Panc1 (cell line): Measurements from ENCODE around the gene SLC5A9. TPM values are rescaled to one million over a fixed set of nuclear protein-coding genes. Genes with fewer than 3 reads are reported as not detected.

ENCODE experiments used
- ATAC-seq: fragments of 200-7000 bp; cut with Tn5 transposase; 2 replicates; pipeline ENCODE4 v1.9.1; 2020; ENCODE audit warnings: mild to moderate bottlenecking, moderate library complexity
- BruUV-seq: library from RNA; stranded (reverse); fragments of 400-500 nt; replicated peaks from 2 replicates; lab custom pipeline; 2021; lab: Mats Ljungman, UMichigan
- CTCF ChIA-PET: fragments of 300-600 bp; sonication (Branson Sonifier 250); formaldehyde crosslinking; loops from one replicate; lab custom pipeline; 2022; ENCODE audit warnings: antibody characterized with exemption; lab: Charles Lee
- POLR2A ChIA-PET: fragments of 300-600 bp; sonication (Branson Sonifier 250); formaldehyde crosslinking; loops from one replicate; lab custom pipeline; 2022; ENCODE audit warnings: antibody characterized with exemption; lab: Charles Lee
- DNase-seq: peaks from one replicate; pipeline ENCODE4 v3.0.0-alpha.2; 2010; ENCODE audit warnings: low read depth, low spot score
- H3K27ac ChIP-seq: 2 replicates; pipeline ENCODE4 v1.5.1; 2011; ENCODE audit warnings: mild to moderate bottlenecking, low read length, inconsistent platforms
- H3K27me3 ChIP-seq: fragments of 200-500 bp; sonication (Bioruptor generic); 2 replicates; pipeline ENCODE4 v1.6.0; 2014; ENCODE audit warnings: low read length, inconsistent platforms; ENCODE audit not compliant: control insufficient read depth, insufficient read depth
- H3K36me3 ChIP-seq: fragments of 200-500 bp; sonication (Bioruptor generic); 2 replicates; pipeline ENCODE4 v1.5.1; 2014; ENCODE audit warnings: inconsistent platforms, mild to moderate bottlenecking, low read length, moderate library complexity; ENCODE audit not compliant: control insufficient read depth, insufficient read depth
- H3K4me1 ChIP-seq: 2 replicates; pipeline ENCODE4 v1.5.1; 2011; ENCODE audit warnings: inconsistent platforms, mild to moderate bottlenecking, low read length, moderate library complexity; ENCODE audit not compliant: control insufficient read depth, insufficient read depth
- H3K4me3 ChIP-seq, 2 experiments: 2 replicates each; pipeline ENCODE4 v1.5.1; 2011 to 2012; ENCODE audit warnings: low read depth in 2 of 2, low read length in 2 of 2, mild to moderate bottlenecking in 2 of 2, inconsistent platforms in 1 of 2, moderate library complexity in 1 of 2
- H3K9me3 ChIP-seq: fragments of 200-500 bp; sonication (Bioruptor generic); 2 replicates; pipeline ENCODE4 v1.5.1; 2014; ENCODE audit warnings: low read depth, mild to moderate bottlenecking, inconsistent platforms, low read length, moderate library complexity; ENCODE audit not compliant: control insufficient read depth, insufficient read depth
- CTCF ChIP-seq: fragments of 450-650 bp; IDR thresholded peaks from 2 replicates; pipeline ENCODE4 v1.5.1; 2017; ENCODE audit warnings: mild to moderate bottlenecking
- POLR2AphosphoS5 ChIP-seq: IDR thresholded peaks from 2 replicates; pipeline ENCODE4 v1.6.1; 2012; ENCODE audit warnings: mild to moderate bottlenecking, low read depth, low read length, moderate library complexity
- REST ChIP-seq, 2 experiments: IDR thresholded peaks; 2 replicates each; pipeline ENCODE4 v1.6.1; 2011 to 2012; ENCODE audit warnings: low read depth in 2 of 2, control low read depth in 1 of 2, low read length in 1 of 2, mild to moderate bottlenecking in 1 of 2, moderate library complexity in 1 of 2; ENCODE audit not compliant: insufficient read depth in 1 of 2
- SIN3A ChIP-seq: IDR thresholded peaks from 2 replicates; pipeline ENCODE4 v1.6.1; 2012; ENCODE audit warnings: low read depth, mild to moderate bottlenecking, low read length, moderate library complexity, borderline replicate concordance; ENCODE audit not compliant: insufficient read depth
- TCF7L2 ChIP-seq: IDR thresholded peaks from 2 replicates; pipeline ENCODE4 v1.6.1; 2011; ENCODE audit warnings: mild to moderate bottlenecking, low read depth, low read length, inconsistent platforms
- in situ Hi-C: cut with HindIII; loops from 2 replicates; pipeline ENCODE4 v1.10.0; 2016; ENCODE audit warnings: low sequenced_read_pairs, low pct_unique_long_range_greater_than_20kb
- intact Hi-C: fragments of 100-400 bp; cut with micrococcal nuclease; formaldehyde crosslinking; loops from one replicate; pipeline ENCODE4 v1.10.0; 2022; ENCODE audit not compliant: unreplicated experiment
- total RNA-seq: library from RNA; stranded (reverse); gene quantifications from one replicate; pipeline ENCODE4 v1.2.1, GENCODE V29; 2021; ENCODE audit not compliant: unreplicated experiment

Gene SLC5A9
- total RNA-seq, 1 experiment from 2014 or later, result not detected

- TF ChIP-seq POLR2AphosphoS5 (no peak), CTCF (no peak), REST (IDR thresholded peaks at IDR 0.05; ENCODE audit: insufficient read depth in 1 of 2, low read depth in 2 of 2, low read length in 1 of 2) (no peak), SIN3A (no peak), TCF7L2 (no peak)
- DNase-seq, result no peak
- Histone ChIP-seq H3K27me3 (peaks cover 4% of the 10 kb centered on the region; the same call in 1 of the 2 replicates), H3K9me3 (no peaks in the 10 kb centered on the region), H3K36me3 (no peaks in the 10 kb centered on the region), H3K27ac (no peak overlapping the region), H3K4me1 (no peaks in the 10 kb centered on the region), H3K4me3 (no peak overlapping the region)
- no peak for ATAC-seq
- ChIA-PET CTCF (no interaction called here), POLR2A (no interaction called here)
- in situ Hi-C loops (no loop called here), intact Hi-C loops (loop anchor here (10.0 kb wide), 1 partner anchor 241 kb away; no protein-coding TSS in a partner anchor)
- no TSS peak for BruUV-seq
These were observed 31.7 kb downstream of the SLC5A9 start for GRCh38 chr1:48254254-48254653.

GRCh38 chr1:48258106-48258505 lies 35.6 kb downstream of the SLC5A9 start:
- CTCF ChIA-PET, result no interaction called here
- POLR2A ChIA-PET, result no interaction called here
- H3K9me3 ChIP-seq, result no peaks in the 10 kb centered on the region
- in situ Hi-C loops, result no loop called here
- no peak for TF ChIP-seq TCF7L2
- no peak for TF ChIP-seq POLR2AphosphoS5
- TF ChIP-seq CTCF, result no peak
- no peak for TF ChIP-seq SIN3A
- no peak for TF ChIP-seq REST (IDR thresholded peaks at IDR 0.05; ENCODE audit: insufficient read depth in 1 of 2, low read depth in 2 of 2, low read length in 1 of 2)
- BruUV-seq, result no TSS peak
- H3K27me3 ChIP-seq, result peaks cover 2% of the 10 kb centered on the region; the same call in 1 of the 2 replicates
- H3K36me3 ChIP-seq, result no peaks in the 10 kb centered on the region
- intact Hi-C loops, result loop anchor here (10.0 kb wide), 1 partner anchor 237 kb away; no protein-coding TSS in a partner anchor
- ATAC-seq (no peak), DNase-seq (no peak)
- no peak overlapping the region for H3K27ac ChIP-seq
- no peaks in the 10 kb centered on the region for H3K4me1 ChIP-seq
- no peak overlapping the region for H3K4me3 ChIP-seq
